HepG2 (cell line): Measurements from ENCODE around the gene ARHGEF7. TPM values are rescaled to one million over a fixed set of nuclear protein-coding genes. Genes with fewer than 3 reads are reported as not detected.

ENCODE experiments used
- ATAC-seq: fragments of 200-7000 bp; cut with Tn5 transposase; 3 replicates; pipeline ENCODE4 v1.9.1; 2020; ENCODE audit warnings: mild to moderate bottlenecking, moderate library complexity
- BruUV-seq: library from RNA; stranded (reverse); fragments of 400-500 nt; replicated peaks from 2 replicates; lab custom pipeline; 2021; lab: Mats Ljungman, UMichigan
- CTCF ChIA-PET: fragments of 300-600 bp; formaldehyde crosslinking; extraction: SDS; loops from one replicate; lab custom pipeline; 2021; ENCODE audit warnings: low total read pairs, inconsistent platforms, low intra/inter-chr PET ratio; lab: Yijun Ruan, JAX
- POLR2A ChIA-PET: fragments of 350-600 bp; sonication (Branson Sonifier 250); formaldehyde crosslinking; loops from one replicate; lab custom pipeline; 2020; ENCODE audit warnings: antibody characterized with exemption, inconsistent platforms; lab: Yijun Ruan, JAX
- DNase-seq: peaks from one replicate; pipeline ENCODE4 v3.0.0-alpha.2; 2015; ENCODE audit warnings: low spot score
- FAIRE-seq: peaks from 3 replicates; lab custom pipeline; 2011; peaks lifted over from hg19 to GRCh38; lab: Jason Lieb, UNC
- H2AFZ ChIP-seq: one replicate; pipeline ENCODE4 v1.6.1; 2011; ENCODE audit warnings: low read length, inconsistent platforms
- H3K27ac ChIP-seq: fragments of 300-600 bp; 3 replicates; pipeline ENCODE4 v1.8.0; 2011; ENCODE audit warnings: mixed run types, mild to moderate bottlenecking, mixed read lengths, low read length, inconsistent platforms; ENCODE audit not compliant: insufficient read depth; ENCODE audit errors: extremely low read length
- H3K27me3 ChIP-seq, 2 experiments: fragments of 200-600 bp in 1 of 2; 2 replicates in 1 of 2; 3 replicates in 1 of 2; pipeline versions ENCODE4 v1.6.0 to v1.8.0; 2011; ENCODE audit warnings: low read length in 2 of 2, mild to moderate bottlenecking in 2 of 2, moderate library complexity in 2 of 2, inconsistent platforms in 1 of 2; ENCODE audit not compliant: insufficient read depth in 2 of 2, control insufficient read depth in 1 of 2
- H3K36me3 ChIP-seq, 2 experiments: fragments of 200-600 bp in 1 of 2; replicated peaks in 1 of 2; 2 replicates in 1 of 2; 3 replicates in 1 of 2; pipeline versions ENCODE4 v1.5.1 to v1.8.0; 2011; ENCODE audit warnings: low read length in 2 of 2, inconsistent platforms in 1 of 2; ENCODE audit not compliant: insufficient read depth in 2 of 2, control insufficient read depth in 1 of 2
- H3K4me1 ChIP-seq: 2 replicates; pipeline ENCODE4 v1.5.1; 2012; ENCODE audit warnings: low read length, inconsistent platforms; ENCODE audit not compliant: insufficient read depth
- H3K4me2 ChIP-seq: 2 replicates; pipeline ENCODE4 v1.6.0; 2011; ENCODE audit warnings: low read depth, low read length, inconsistent platforms
- H3K4me3 ChIP-seq, 3 experiments: fragments of 200-600 bp in 1 of 3; sonication (generic), shearing (Covaris generic) in 1 of 3; replicated peaks in 1 of 3; 2 replicates each; pipeline ENCODE4 v1.5.1; 2011 to 2016; ENCODE audit warnings: low read length in 3 of 3, inconsistent platforms in 2 of 3, low read depth in 2 of 3, mild to moderate bottlenecking in 2 of 3, control low read depth in 1 of 3, mixed read lengths in 1 of 3; ENCODE audit not compliant: insufficient read depth in 1 of 3
- H3K79me2 ChIP-seq: one replicate; pipeline ENCODE4 v1.6.1; 2011; ENCODE audit warnings: low read length, inconsistent platforms; ENCODE audit not compliant: insufficient read depth
- H3K9ac ChIP-seq: 2 replicates; pipeline ENCODE4 v1.6.0; 2011; ENCODE audit warnings: mild to moderate bottlenecking, low read depth, low read length, inconsistent platforms; ENCODE audit not compliant: insufficient read depth
- H3K9me3 ChIP-seq: 2 replicates; pipeline ENCODE4 v1.5.1; 2012; ENCODE audit warnings: mild to moderate bottlenecking, low read length
- H4K20me1 ChIP-seq: 2 replicates; pipeline ENCODE4 v1.6.0; 2011; ENCODE audit warnings: inconsistent platforms, mild to moderate bottlenecking, low read length, moderate library complexity; ENCODE audit not compliant: insufficient read depth
- NR2C2 ChIP-seq: sonication (generic); formaldehyde crosslinking; IDR thresholded peaks from 2 replicates; pipeline ENCODE4 v1.4.0; 2020; ENCODE audit warnings: missing genetic modification reagents, mild to moderate bottlenecking, moderate library complexity, borderline replicate concordance
- ZNF20 ChIP-seq: sonication (generic); formaldehyde crosslinking; IDR thresholded peaks from 2 replicates; pipeline ENCODE4 v1.4.0; 2020; ENCODE audit warnings: mild to moderate bottlenecking, moderate library complexity, missing genetic modification reagents
- WGBS: methylation state at CpG from one replicate; pipeline ENCODE4 v1.1.6; 2017; ENCODE audit warnings: low lambda C conversion rate; 5-methylcytosine and 5-hydroxymethylcytosine counted together
- in situ Hi-C: cut with HindIII; loops from 2 replicates; pipeline ENCODE4 v1.10.0; 2017; ENCODE audit warnings: low pct_unique_long_range_greater_than_20kb; ENCODE audit not compliant: extremely low pct_ligation_motif_present
- intact Hi-C: fragments of 100-400 bp; cut with micrococcal nuclease; formaldehyde crosslinking; loops from one replicate; pipeline ENCODE4 v1.10.0; 2022; ENCODE audit not compliant: unreplicated experiment
- polyA plus RNA-seq, 8 experiments: library from polyadenylated mRNA; depleted of rRNA in 3 of 8; stranded (reverse) in 7 of 8; unstranded in 1 of 8; fragments of >200 nt; fragmentation: Illumina TruSeq in 4 of 8; extraction: Trizol in 4 of 8; gene quantifications; 2 replicates each; pipeline versions ENCODE4 v1.2.1 to v1.2.3, GENCODE V29; 2011 to 2016; ENCODE audit warnings: low read depth in 4 of 8, missing spikeins in 1 of 8, mixed read lengths in 1 of 8; ENCODE audit not compliant: insufficient read depth in 1 of 8
- total RNA-seq, 5 experiments: library from RNA; depleted of rRNA; stranded (reverse); fragments of >200 nt; fragmentation: Illumina TruSeq; extraction: Trizol; gene quantifications; 2 replicates each; pipeline ENCODE4 v1.2.3, GENCODE V29; 2016; ENCODE audit warnings: low read depth in 1 of 5
- TF ChIP-seq, protein P1 (sequence below): sonication (generic); formaldehyde crosslinking; IDR thresholded peaks from 2 replicates; pipeline ENCODE4 v1.4.0; 2020; ENCODE audit warnings: missing genetic modification reagents
- TF ChIP-seq, protein P2 (sequence below): conservative IDR thresholded peaks from 2 replicates; pipeline ENCODE4 v1.6.1; 2018; ENCODE audit warnings: missing genetic modification reagents

The ARHGEF7 gene
- total and polyA plus RNA-seq, 2 of the 13 experiments (the other 11 are each of a cell fraction or from before 2014, with no cell fraction given), result 15.7 to 22.3 TPM

DNA sequence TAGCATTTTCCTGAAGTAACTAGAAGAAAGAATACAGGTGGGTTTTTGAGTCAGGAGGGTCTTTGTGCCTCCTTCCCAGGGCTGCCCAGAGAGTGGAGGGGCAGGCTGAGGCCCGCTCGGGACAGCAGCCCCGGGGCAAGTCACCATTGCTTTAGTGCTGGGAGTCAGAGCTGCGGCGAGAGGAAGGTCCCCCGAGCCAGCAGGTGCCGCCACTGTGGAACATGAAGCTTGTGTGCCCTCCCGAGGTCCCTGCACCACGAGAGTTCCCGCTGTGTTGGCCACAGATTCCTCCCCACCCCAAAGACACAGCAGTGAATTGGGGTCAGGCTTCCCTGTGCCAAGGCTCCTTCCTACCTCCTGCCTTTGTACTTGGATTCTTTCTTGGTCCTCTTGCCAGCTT lies 154.4 kb downstream of the ARHGEF7 start:
- Histone ChIP-seq H3K9ac (no peak overlapping the region), H2AFZ (no peak overlapping the region), H3K9me3 (no peaks in the 10 kb centered on the region), H3K4me1 (no peaks in the 10 kb centered on the region), H3K79me2 (no peaks in the 10 kb centered on the region), H4K20me1 (no peaks in the 10 kb centered on the region), H3K4me2 (no peak overlapping the region), H3K27ac (no peak overlapping the region), H3K36me3 (peaks cover 19 to 65% of the 10 kb centered on the region in 2 experiments), H3K27me3 (no peaks in the 10 kb centered on the region), H3K4me3 (no peak overlapping the region)
- no peak for DNase-seq
- ChIA-PET CTCF (no interaction called here), POLR2A (no interaction called here)
- in situ Hi-C loops (no loop called here), intact Hi-C loops (no loop called here)
- no TSS peak for BruUV-seq
- no peak for FAIRE-seq
- no peak for ATAC-seq
- 95% methylated on average over 4 of the region's 10 CpGs for WGBS
- TF ChIP-seq, protein P1, sequence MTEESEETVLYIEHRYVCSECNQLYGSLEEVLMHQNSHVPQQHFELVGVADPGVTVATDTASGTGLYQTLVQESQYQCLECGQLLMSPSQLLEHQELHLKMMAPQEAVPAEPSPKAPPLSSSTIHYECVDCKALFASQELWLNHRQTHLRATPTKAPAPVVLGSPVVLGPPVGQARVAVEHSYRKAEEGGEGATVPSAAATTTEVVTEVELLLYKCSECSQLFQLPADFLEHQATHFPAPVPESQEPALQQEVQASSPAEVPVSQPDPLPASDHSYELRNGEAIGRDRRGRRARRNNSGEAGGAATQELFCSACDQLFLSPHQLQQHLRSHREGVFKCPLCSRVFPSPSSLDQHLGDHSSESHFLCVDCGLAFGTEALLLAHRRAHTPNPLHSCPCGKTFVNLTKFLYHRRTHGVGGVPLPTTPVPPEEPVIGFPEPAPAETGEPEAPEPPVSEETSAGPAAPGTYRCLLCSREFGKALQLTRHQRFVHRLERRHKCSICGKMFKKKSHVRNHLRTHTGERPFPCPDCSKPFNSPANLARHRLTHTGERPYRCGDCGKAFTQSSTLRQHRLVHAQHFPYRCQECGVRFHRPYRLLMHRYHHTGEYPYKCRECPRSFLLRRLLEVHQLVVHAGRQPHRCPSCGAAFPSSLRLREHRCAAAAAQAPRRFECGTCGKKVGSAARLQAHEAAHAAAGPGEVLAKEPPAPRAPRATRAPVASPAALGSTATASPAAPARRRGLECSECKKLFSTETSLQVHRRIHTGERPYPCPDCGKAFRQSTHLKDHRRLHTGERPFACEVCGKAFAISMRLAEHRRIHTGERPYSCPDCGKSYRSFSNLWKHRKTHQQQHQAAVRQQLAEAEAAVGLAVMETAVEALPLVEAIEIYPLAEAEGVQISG (CRISPR knock-in tag), result peak; percentile 75
- TF ChIP-seq, protein P2, sequence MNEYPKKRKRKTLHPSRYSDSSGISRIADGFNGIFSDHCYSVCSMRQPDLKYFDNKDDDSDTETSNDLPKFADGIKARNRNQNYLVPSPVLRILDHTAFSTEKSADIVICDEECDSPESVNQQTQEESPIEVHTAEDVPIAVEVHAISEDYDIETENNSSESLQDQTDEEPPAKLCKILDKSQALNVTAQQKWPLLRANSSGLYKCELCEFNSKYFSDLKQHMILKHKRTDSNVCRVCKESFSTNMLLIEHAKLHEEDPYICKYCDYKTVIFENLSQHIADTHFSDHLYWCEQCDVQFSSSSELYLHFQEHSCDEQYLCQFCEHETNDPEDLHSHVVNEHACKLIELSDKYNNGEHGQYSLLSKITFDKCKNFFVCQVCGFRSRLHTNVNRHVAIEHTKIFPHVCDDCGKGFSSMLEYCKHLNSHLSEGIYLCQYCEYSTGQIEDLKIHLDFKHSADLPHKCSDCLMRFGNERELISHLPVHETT (CRISPR knock-in tag), result no peak
- no peak for TF ChIP-seq NR2C2 (CRISPR knock-in tag)
- TF ChIP-seq ZNF20 (CRISPR knock-in tag), result no peak
